HG02642 (cell line): ENCODE measurements around the gene ARHGDIB.

ENCODE experiments used
- ATAC-seq: cut with Tn5 transposase; IDR thresholded peaks from one replicate; pipeline ENCODE4 v1.9.1; 2021; ENCODE audit warnings: mild to moderate bottlenecking; ENCODE audit not compliant: unreplicated experiment, poor library complexity

The ARHGDIB gene

DNA sequence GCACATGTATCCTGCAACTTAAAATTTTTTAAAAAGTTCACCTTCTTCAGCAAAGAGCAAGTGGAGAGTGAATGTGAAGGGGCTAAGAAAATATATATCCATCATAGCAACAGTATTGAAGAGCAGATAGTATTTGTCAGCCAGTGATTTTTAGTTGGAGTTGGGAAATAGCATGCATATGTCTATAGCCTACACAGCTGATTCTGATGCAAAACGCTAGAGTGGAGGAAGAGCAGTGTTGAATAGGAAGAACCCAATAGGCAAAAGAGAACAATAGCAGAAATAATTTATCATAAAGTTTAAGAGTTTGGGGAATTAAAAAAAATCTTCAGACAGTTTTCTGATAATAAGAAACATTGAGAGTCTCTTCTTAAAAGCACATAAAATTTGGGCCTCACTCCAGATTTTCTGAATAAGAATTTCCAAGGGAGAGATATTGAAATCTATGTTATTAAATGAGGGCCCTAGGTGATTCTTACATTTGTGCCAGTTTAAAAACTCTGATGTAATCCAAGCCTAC is 23.4 kb upstream of the ARHGDIB start:
- no peak for ATAC-seq

DNA sequence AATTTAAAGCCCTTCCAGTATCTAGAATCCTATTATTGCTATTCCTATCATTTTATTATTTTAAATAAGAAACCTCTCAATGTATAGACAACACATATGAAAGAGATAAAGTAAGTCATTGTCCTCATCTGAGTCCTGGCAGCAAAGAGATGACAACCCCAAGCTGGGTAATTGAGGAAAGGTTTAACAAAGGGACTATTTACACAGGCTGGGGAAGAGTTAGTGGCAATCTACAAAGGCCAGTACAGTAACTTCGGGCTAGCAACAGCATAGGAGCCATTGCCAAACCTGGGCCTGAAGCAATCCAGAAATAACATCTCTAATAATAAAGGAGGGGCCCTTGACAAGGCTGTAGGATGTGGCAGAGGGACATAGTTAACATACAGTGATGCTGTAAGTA is 22.6 kb upstream of the ARHGDIB start:
- no peak for ATAC-seq

DNA sequence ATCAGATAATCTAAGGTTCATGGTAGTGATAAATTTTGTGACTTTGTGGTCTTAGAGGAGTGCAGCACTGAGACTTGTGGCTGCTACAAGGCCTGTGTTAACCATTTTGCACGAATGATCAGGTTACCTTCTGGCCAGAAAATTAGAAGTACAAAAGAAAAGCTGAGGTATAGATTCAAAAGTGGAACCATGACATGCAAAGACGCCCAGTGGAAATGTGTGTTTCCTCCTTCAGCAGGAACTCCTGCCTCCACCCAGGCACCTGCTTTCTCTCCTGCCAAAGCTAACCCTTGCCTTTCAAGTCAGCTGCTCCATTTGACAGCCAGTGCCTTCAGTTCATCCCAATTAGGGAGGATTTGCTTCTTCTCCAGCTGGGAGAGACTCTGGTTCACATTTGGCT is 21.6 kb upstream of the ARHGDIB start:
- peak; percentile 65 for ATAC-seq

DNA sequence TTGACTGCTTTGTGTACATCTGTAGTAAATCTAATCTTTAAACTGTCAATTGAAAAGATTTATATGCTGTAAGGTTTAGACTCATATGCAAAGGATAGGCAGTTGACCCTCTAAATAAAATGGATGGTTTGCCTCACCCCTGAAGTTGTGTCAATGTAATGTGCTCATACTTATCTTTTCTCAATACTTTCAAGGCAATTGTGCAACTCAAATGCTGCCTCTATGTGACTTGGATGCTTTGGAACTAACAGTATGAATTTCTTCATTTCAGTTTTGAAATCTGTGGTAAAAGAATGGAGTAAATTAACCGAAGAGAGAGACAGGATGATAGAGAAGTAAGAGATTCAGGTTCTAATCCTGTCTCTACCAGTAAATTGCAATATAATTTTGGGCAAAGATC is 21.2 kb upstream of the ARHGDIB start:
- no peak for ATAC-seq

DNA sequence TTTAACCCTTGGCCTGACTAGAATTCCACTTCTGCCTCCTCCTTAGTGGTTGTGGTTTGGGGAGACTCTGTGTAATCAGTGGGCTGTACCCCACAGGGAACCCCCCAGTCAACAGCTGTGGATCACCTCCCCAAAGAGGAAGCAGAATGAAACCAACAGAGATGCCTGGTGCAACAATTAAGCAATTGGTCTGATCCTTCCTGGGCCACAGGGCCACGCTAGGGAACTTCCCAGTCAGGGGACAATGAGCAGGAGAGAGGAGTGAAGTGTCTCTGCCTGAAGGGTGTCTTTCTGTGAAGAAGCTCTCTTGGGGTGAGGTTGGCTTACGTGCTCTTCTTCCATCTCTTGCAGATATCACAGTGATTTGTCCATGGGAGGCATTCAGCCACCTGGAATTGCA is 19.6 kb upstream of the ARHGDIB start:
- ATAC-seq, result no peak

DNA sequence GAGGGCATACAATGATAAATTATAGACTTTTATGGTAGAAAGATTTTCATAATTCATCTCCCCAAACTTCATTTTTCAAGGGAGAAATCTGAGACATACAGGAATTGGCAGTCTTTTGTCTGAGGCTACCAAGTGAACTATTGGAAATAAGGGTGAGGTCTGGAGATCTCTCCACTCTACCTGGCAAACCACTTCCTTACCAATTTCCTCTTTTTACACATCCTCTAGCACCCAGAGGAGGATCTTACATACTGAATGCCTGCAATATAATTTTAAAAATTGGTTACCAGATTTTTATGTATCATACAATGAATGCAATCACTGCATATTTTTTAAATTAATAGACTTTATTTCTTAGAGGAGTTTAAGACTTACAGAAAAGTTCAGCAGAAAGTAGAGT is 18.1 kb upstream of the ARHGDIB start:
- ATAC-seq, result no peak

DNA sequence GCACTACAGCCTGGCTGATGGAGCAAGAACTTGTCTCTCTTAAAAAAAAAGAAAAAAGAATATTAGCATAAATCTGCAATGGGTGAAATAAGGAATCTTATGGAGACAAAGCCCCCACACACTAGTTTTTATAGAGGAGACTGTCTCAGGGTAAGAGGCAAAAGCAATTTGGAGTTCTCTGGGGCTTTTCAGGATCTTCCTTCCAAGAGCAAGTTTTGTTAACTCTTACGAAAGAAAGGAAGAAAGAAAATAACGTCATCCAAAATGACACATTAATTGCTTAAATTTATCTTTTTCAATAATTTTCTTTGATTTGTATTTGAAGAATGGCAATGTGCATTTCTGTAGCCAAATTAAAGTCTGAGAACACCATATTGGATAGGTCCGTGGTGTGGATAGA is 15.3 kb upstream of the ARHGDIB start:
- ATAC-seq, result no peak

DNA sequence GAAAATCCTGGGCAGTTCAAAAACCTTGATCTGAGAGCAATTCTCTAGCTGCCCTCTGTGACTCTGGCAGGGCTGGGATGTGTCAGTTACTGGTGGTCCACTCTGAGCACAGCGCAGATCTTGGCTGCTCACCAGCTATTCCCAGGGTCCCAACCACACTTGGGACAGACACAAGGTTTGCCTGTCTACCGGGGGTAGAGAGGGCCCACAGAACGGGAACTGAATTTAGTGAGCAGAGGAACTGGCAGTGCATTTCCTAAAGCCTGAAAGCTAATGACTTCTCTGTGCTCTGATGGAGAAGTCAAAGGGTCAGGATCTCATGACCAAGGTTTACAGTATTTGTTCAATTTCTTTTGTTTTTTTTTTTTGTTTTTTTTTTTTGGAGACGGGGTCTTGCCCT is 14.1 kb upstream of the ARHGDIB start:
- ATAC-seq, result no peak

DNA sequence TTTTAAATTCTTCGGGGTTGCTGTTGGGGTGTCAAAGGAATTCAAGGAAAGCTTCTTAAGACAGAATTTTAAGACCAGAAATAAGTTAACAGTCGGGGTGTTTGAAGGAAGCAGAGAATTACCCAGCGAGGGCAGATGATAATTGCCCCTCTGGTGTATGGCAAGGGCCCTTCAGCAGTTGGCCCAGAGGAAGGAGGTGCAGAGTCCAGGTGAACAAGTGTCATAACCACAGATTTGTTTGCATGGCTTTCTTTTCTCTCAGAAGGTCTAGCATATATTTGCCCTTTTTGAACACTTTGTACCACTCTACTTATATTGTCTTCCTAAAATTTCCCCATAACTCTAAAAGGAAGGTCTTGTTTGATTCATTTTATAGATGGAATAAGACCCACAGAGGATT is 13.2 kb upstream of the ARHGDIB start:
- no peak for ATAC-seq

DNA sequence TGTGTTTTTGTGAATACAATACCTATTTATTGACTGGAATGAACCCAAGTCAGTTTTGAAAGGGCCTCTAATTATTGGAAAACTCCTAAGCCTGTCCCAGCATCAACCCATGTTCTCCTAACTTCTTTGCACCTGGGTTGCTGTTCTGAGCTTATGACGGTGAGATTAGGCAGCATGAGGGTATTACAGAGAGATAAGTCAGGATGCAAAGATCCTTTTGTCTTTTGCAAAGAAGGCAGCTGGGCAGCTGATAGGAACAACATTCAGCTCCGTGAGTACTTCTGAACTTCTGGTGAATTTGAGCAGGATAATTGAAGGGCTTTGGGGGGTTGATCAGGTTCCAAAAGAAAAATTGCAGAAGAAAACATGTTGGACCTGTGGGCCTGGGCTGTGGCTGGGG is 11.4 kb upstream of the ARHGDIB start, which contains the start of gene PDE6H:
PDE6H (plus strand) TSS at position 227 of the 400 bp plus-strand sequence. CDS start 4,971 bp downstream, outside the sequence.
- no peak for ATAC-seq

DNA sequence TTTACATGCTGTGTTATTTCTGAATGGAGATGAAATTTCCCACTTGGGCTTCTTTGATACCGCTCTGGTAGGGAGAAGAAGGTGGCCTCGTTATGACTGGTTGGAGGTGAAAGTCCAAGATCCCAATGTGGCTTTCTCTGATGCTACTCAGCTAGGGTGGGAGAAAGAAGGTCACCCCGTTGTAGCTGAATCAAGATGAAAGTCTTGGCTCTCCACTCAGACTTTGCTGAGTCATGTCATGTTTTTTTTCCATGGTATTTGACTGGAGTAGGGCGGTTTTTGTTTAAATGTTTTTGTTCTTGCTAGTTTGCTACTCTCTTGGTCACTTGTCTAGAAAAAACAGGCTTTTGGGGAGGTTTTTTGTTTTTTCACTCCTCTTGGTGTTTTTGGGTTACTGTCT is 9.1 kb upstream of the ARHGDIB start:
- no peak for ATAC-seq

DNA sequence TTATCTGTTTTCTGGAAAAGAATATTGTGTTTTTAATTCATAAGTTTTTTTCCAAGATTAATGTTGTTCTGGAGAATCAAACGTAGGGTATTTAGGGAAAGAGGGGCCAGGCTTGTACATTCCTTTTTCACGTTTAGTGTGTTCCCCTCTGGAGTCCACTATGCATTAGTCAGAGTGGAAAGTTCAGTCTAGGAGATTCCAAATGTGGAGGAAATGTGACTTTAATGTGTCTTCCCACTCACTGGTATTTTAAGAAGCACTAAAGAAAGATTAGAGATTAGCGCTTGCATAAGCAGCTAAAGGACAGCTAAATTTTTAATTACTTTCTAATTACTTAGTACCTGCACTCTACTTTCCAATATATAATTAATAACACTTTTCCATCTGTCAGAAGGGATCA is 7.1 kb upstream of the ARHGDIB start:
- ATAC-seq, result no peak

DNA sequence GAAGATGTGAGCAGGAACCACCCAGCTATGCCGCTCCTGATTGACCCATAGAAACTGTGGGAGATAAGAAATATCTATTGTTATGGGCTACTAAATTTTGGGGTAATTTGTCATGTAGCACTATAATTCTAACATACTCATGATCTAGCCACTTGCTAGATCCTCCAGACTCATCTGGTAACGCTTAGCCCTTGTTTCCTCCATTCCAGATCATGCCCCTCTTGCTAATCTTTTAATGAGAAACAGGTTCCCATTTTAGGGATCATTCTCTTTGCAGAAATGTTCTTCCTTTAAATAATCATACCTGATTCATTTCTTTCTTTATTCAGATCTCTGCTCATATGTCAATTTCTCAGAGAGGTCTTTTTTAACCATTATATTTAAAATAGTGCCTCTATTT is 3.8 kb upstream of the ARHGDIB start:
- ATAC-seq, result no peak

DNA sequence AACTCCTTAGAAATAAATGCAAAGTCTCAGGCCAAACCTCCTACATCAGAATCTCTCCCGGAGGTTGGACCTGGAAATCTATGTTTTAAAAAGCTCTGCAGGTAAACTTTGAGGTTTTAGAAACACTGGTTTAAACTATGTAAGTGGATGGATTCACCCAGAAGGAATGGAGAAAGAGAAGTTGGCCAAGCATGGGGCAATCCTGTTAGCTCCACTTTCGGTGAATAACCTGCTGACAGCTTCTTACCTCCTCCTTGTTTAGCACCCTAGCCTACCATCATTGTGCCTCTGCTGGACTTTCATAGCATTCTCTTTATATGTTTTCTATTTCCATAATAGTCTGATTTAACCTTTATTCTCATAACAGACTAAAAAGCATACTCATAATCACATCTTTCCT is 3.0 kb upstream of the ARHGDIB start:
- no peak for ATAC-seq

DNA sequence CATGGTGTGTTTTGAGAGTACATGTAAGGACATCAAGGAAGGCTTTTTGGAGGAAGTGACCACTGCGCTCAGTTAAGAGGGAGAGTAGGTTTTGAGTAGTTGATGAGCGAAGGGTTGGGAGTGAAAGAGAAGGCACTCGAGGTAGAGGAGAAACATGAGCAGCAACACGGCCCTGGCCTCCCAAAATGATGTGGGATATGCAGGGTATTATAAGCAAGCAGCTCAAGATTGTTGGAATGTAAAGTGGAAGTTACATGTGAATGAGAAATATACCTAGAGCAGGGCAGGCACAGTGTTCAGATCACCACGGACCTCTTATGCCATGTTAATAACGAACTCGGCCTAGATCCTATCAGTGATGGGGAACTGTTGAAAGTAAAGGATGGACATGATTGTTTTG is 2.1 kb upstream of the ARHGDIB start:
- no peak for ATAC-seq

DNA sequence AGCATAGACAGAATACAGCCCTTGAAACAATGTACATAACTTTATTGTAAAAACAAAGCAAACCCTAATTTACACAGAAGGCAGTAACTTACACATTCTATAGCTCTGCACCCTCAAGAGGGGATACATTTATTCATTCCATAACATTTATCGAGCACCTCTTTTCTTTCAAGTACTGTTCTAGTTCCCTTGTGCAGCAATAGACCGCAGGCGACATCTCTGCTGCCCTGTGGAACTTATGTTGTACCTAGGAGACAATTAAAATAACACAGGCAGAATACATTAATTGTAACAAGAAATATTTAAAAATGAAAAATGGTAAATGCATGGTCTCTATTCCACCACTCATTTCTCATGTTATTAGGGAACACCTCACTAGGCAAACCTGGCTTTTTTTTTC is 1.4 kb upstream of the ARHGDIB start:
- no peak for ATAC-seq

DNA sequence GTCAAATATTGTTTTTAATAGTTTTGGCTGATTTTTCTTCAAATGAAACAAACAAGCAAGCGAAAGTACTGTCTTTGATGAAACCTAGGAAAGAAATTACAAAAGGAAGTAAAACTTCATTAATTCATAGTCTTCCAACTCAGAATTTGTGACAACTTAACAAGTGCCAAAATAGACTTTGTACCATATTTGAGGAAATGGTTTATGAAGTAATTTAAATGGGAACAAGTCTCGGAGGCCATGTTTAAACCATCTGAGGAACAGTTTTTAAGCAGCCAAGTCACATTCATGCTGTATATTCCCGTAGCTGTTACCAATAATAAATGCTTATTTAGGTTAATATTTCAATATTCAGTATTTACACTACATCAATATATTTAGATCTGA is 745 bp upstream of the ARHGDIB start:
- ATAC-seq, result no peak

DNA sequence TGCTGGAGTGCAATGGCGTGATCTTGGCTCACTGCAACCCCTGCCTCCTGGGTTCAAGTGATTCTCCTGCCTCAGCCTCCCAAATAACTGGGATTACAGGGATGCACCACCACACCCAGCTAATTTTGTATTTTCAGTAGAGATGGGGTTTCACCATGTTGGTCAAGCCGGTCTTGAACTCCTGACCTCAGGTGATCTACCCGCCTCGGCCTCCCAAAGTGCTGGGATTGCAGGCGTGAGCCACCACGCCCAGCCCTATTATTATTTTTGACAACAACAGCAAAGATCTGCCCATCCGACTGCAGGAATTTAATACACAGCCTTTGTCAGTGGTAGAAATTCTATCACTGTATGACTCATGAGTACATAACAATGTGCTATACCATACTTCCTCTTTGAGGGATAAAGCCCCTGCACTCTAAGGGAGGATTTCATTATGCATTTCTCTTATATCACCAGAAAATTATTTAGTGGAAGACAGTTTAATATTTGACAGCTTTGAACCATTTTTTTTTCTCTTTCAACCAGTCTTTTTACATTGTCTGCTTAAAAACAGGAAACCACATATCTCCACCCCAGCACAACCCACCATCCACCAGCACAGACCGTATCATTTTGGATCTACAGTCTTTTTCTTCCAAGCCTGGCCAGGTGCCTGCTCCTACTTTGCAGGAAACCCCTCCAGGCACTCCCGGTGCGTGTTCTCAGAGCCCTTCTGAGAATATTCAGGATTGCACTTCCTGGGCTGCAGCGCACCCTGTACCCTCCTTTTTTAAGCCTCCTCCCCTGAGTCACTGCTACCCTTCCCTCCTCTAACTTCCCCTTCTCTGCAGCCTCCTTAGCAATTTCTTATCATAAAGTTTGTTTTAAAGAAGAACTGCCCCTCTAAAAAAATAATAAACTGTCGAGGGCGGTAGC is 594 bp downstream of the ARHGDIB start:
- peak; percentile 45 for ATAC-seq

DNA sequence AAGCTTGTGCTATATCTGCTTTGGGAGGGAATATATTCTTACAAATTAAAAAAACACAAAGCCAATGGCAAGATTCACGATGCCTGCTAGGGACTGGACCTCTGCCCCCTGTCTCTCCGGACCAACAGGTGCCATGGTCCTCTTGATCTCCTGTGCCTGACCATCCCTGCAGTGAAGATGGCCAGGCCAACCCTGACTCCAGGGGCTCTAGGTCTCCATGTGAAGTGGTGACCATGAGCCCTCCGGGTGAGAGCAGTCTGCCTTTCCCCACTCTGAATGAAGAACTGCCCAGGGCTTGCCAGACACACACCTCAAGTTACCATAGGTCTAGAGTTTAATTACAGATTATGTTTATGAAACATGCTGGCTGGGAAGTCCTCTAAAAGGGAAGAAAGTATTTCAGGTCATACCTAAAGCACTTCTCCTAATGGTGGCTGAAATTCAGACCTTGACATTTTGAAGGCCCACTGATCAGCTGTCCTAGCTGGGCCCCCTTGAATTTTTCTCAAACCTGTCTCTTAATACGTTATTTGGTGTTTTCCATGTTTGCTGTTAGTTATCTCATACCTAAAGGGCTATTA is 1.4 kb downstream of the ARHGDIB start:
- no peak for ATAC-seq

DNA sequence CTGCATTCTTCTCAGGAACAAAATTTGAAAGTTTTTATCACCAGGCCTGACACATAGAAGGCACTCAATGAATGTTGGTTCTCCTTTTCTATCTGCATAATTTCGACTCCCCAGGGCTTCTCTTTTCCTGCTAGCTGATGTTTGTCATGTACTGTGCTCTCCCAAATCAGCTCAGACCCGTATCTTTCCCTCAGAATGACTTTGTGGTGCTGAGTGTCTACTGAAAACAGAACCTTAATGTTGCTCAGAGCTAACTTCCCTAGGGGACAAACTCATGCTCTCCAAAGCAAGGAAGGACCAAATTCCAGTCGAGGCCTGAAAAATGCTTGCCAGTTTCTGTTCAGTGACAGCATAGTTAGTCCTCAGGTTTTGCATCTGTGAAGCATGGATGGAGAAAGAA is 1.9 kb downstream of the ARHGDIB start:
- no peak for ATAC-seq

DNA sequence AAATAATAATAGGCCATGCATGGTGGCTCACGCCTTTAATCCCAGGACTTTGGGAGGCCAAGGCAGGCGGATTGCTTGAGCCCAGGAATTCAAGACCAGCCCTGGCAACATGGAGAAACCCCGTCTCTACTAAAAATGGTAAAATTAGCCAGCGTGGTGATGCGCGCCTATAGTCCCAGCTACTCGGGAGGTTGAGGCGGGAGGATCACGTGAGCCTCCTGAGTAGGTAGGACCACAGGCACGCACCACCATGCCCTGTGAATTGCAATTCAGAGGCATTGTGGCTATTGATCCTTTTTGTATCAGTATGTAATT is 2.3 kb downstream of the ARHGDIB start:
- ATAC-seq, result no peak
